ENCODE measurements around the gene CRK.
"Not testable (repeated sequence)": the region's sequence is repeated elsewhere in the genome, so short reads cannot be mapped to it uniquely, and the experiment has no call there.

The CRK gene

GRCh38 chr17:1418476-1418875 is 37.6 kb downstream of the CRK start:
- not testable (repeated sequence) for H3K9me3 ChIP-seq (ENCODE audit: control insufficient read depth in 1 of 2, low read length in 2 of 2); H3K27me3 ChIP-seq (ENCODE audit: low read depth, low read length); H3K4me3 ChIP-seq (ENCODE audit: low read depth in 1 of 2, low read length in 2 of 2); H3K4me1 ChIP-seq (ENCODE audit: control insufficient read depth in 1 of 2, insufficient read depth in 2 of 2, low read length in 2 of 2); H3K27ac ChIP-seq (ENCODE audit: low read length)
- H3K36me3 ChIP-seq (ENCODE audit: control insufficient read depth in 1 of 2, insufficient read depth in 2 of 2, low read length in 2 of 2), result peaks cover 22 to 28% of the 10 kb centered on the region in 2 donors

- H3K4me3 ChIP-seq (ENCODE audit: low read depth in 1 of 2, low read length in 2 of 2), result no peak overlapping the region
- no peak overlapping the region for H3K27ac ChIP-seq (ENCODE audit: low read length)
- no peaks in the 10 kb centered on the region for H3K9me3 ChIP-seq (ENCODE audit: control insufficient read depth in 1 of 2, low read length in 2 of 2)
- peaks cover 5 to 12% of the 10 kb centered on the region in 2 donors for H3K36me3 ChIP-seq (ENCODE audit: control insufficient read depth in 1 of 2, insufficient read depth in 2 of 2, low read length in 2 of 2)
- no peaks in the 10 kb centered on the region for H3K27me3 ChIP-seq (ENCODE audit: low read depth, low read length)
- no peaks in the 10 kb centered on the region for H3K4me1 ChIP-seq (ENCODE audit: control insufficient read depth in 1 of 2, insufficient read depth in 2 of 2, low read length in 2 of 2)
Measured at GRCh38 chr17:1416414-1416813, 39.6 kb downstream of the CRK start.

GRCh38 chr17:1414634-1415033 is 41.4 kb downstream of the CRK start:
- no peaks in the 10 kb centered on the region for H3K36me3 ChIP-seq (ENCODE audit: control insufficient read depth in 1 of 2, insufficient read depth in 2 of 2, low read length in 2 of 2)
- no peaks in the 10 kb centered on the region for H3K27me3 ChIP-seq (ENCODE audit: low read depth, low read length)
- no peak overlapping the region for H3K4me3 ChIP-seq (ENCODE audit: low read depth in 1 of 2, low read length in 2 of 2)
- H3K4me1 ChIP-seq (ENCODE audit: control insufficient read depth in 1 of 2, insufficient read depth in 2 of 2, low read length in 2 of 2), result no peaks in the 10 kb centered on the region
- no peaks in the 10 kb centered on the region for H3K9me3 ChIP-seq (ENCODE audit: control insufficient read depth in 1 of 2, low read length in 2 of 2)
- no peak overlapping the region for H3K27ac ChIP-seq (ENCODE audit: low read length)

GRCh38 chr17:1414001-1414574 is 41.9 kb downstream of the CRK start:
- no peak overlapping the region for H3K4me3 ChIP-seq (ENCODE audit: low read depth in 1 of 2, low read length in 2 of 2)
- H3K27ac ChIP-seq (ENCODE audit: low read length), result no peak overlapping the region
- H3K36me3 ChIP-seq (ENCODE audit: control insufficient read depth in 1 of 2, insufficient read depth in 2 of 2, low read length in 2 of 2), result no peaks in the 10 kb centered on the region
- H3K9me3 ChIP-seq (ENCODE audit: control insufficient read depth in 1 of 2, low read length in 2 of 2), result no peaks in the 10 kb centered on the region
- no peaks in the 10 kb centered on the region for H3K4me1 ChIP-seq (ENCODE audit: control insufficient read depth in 1 of 2, insufficient read depth in 2 of 2, low read length in 2 of 2)
- H3K27me3 ChIP-seq (ENCODE audit: low read depth, low read length), result no peaks in the 10 kb centered on the region

GRCh38 chr17:1413281-1413791 is 42.7 kb downstream of the CRK start:
- H3K27me3 ChIP-seq (ENCODE audit: low read depth, low read length), result no peaks in the 10 kb centered on the region
- H3K36me3 ChIP-seq (ENCODE audit: control insufficient read depth in 1 of 2, insufficient read depth in 2 of 2, low read length in 2 of 2), result no peaks in the 10 kb centered on the region
- no peak overlapping the region for H3K4me3 ChIP-seq (ENCODE audit: low read depth in 1 of 2, low read length in 2 of 2)
- H3K9me3 ChIP-seq (ENCODE audit: control insufficient read depth in 1 of 2, low read length in 2 of 2), result no peaks in the 10 kb centered on the region
- no peaks in the 10 kb centered on the region for H3K4me1 ChIP-seq (ENCODE audit: control insufficient read depth in 1 of 2, insufficient read depth in 2 of 2, low read length in 2 of 2)
- H3K27ac ChIP-seq (ENCODE audit: low read length), result no peak overlapping the region

GRCh38 chr17:1412185-1413110 is 43.6 kb downstream of the CRK start:
- Histone ChIP-seq H3K4me3 (ENCODE audit: low read depth in 1 of 2, low read length in 2 of 2) (no peak overlapping the region), H3K9me3 (ENCODE audit: control insufficient read depth in 1 of 2, low read length in 2 of 2) (no peaks in the 10 kb centered on the region), H3K27me3 (ENCODE audit: low read depth, low read length) (no peaks in the 10 kb centered on the region), H3K27ac (ENCODE audit: low read length) (no peak overlapping the region), H3K36me3 (ENCODE audit: control insufficient read depth in 1 of 2, insufficient read depth in 2 of 2, low read length in 2 of 2) (no peaks in the 10 kb centered on the region), H3K4me1 (ENCODE audit: control insufficient read depth in 1 of 2, insufficient read depth in 2 of 2, low read length in 2 of 2) (no peaks in the 10 kb centered on the region)

- no peaks in the 10 kb centered on the region for H3K9me3 ChIP-seq (ENCODE audit: control insufficient read depth in 1 of 2, low read length in 2 of 2)
- H3K27me3 ChIP-seq (ENCODE audit: low read depth, low read length), result no peaks in the 10 kb centered on the region
- H3K4me1 ChIP-seq (ENCODE audit: control insufficient read depth in 1 of 2, insufficient read depth in 2 of 2, low read length in 2 of 2), result peaks cover 5 to 14% of the 10 kb centered on the region in 2 donors
- H3K4me3 ChIP-seq (ENCODE audit: low read depth in 1 of 2, low read length in 2 of 2), result no peak overlapping the region
- peaks cover 0 to 12% of the 10 kb centered on the region in 2 donors for H3K36me3 ChIP-seq (ENCODE audit: control insufficient read depth in 1 of 2, insufficient read depth in 2 of 2, low read length in 2 of 2)
- H3K27ac ChIP-seq (ENCODE audit: low read length), result no peak overlapping the region
Measured at GRCh38 chr17:1402262-1402586, 53.8 kb downstream of the CRK start.

- Histone ChIP-seq H3K27ac (ENCODE audit: low read length) (peak within 1 kb of the TSS; percentile 95), H3K4me1 (ENCODE audit: control insufficient read depth in 1 of 2, insufficient read depth in 2 of 2, low read length in 2 of 2) (peaks cover 5 to 32% of the 10 kb centered on the region in 2 donors), H3K27me3 (ENCODE audit: low read depth, low read length) (no peaks in the 10 kb centered on the region), H3K4me3 (ENCODE audit: low read depth in 1 of 2, low read length in 2 of 2) (peak within 1 kb of the TSS; percentile 86 to 92), H3K36me3 (ENCODE audit: control insufficient read depth in 1 of 2, insufficient read depth in 2 of 2, low read length in 2 of 2) (peaks cover 0 to 12% of the 10 kb centered on the region in 2 donors), H3K9me3 (ENCODE audit: control insufficient read depth in 1 of 2, low read length in 2 of 2) (no peaks in the 10 kb centered on the region)
Measured at GRCh38 chr17:1399679-1400512, 56.1 kb downstream of the CRK start, which contains the start of gene YWHAE. Gene YWHAE, minus strand, starts transcription at chr17:1400222. Its CDS starts 112 bp downstream, at chr17:1400110.

GRCh38 chr17:1398931-1399678 is 56.9 kb downstream of the CRK start:
- peaks cover 5 to 40% of the 10 kb centered on the region in 2 donors for H3K4me1 ChIP-seq (ENCODE audit: control insufficient read depth in 1 of 2, insufficient read depth in 2 of 2, low read length in 2 of 2)
- peak overlapping the region; percentile 95 for H3K27ac ChIP-seq (ENCODE audit: low read length)
- H3K36me3 ChIP-seq (ENCODE audit: control insufficient read depth in 1 of 2, insufficient read depth in 2 of 2, low read length in 2 of 2), result peaks cover 0 to 12% of the 10 kb centered on the region in 2 donors
- no peaks in the 10 kb centered on the region for H3K9me3 ChIP-seq (ENCODE audit: control insufficient read depth in 1 of 2, low read length in 2 of 2)
- peak overlapping the region; percentile 86 to 92 for H3K4me3 ChIP-seq (ENCODE audit: low read depth in 1 of 2, low read length in 2 of 2)
- no peaks in the 10 kb centered on the region for H3K27me3 ChIP-seq (ENCODE audit: low read depth, low read length)

GRCh38 chr17:1398028-1398427 is 58.0 kb downstream of the CRK start:
- Histone ChIP-seq H3K4me1 (ENCODE audit: control insufficient read depth in 1 of 2, insufficient read depth in 2 of 2, low read length in 2 of 2) (peaks cover 5 to 49% of the 10 kb centered on the region in 2 donors), H3K4me3 (ENCODE audit: low read depth in 1 of 2, low read length in 2 of 2) (peak overlapping the region; percentile 86 to 92), H3K36me3 (ENCODE audit: control insufficient read depth in 1 of 2, insufficient read depth in 2 of 2, low read length in 2 of 2) (peaks cover 0 to 12% of the 10 kb centered on the region in 2 donors), H3K9me3 (ENCODE audit: control insufficient read depth in 1 of 2, low read length in 2 of 2) (no peaks in the 10 kb centered on the region), H3K27ac (ENCODE audit: low read length) (peak overlapping the region; percentile 95), H3K27me3 (ENCODE audit: low read depth, low read length) (no peaks in the 10 kb centered on the region)

Data from muscle layer of duodenum (tissue), 2 donors.